ENCODE data around the gene PSMC3IP. TPM values are rescaled to one million over a fixed set of nuclear protein-coding genes. Genes with fewer than 3 reads are reported as not detected.

PSMC3IP gene
- total and polyA plus RNA-seq, 2 experiments from 2014 or later, result 18.5 to 29.5 TPM

DNA sequence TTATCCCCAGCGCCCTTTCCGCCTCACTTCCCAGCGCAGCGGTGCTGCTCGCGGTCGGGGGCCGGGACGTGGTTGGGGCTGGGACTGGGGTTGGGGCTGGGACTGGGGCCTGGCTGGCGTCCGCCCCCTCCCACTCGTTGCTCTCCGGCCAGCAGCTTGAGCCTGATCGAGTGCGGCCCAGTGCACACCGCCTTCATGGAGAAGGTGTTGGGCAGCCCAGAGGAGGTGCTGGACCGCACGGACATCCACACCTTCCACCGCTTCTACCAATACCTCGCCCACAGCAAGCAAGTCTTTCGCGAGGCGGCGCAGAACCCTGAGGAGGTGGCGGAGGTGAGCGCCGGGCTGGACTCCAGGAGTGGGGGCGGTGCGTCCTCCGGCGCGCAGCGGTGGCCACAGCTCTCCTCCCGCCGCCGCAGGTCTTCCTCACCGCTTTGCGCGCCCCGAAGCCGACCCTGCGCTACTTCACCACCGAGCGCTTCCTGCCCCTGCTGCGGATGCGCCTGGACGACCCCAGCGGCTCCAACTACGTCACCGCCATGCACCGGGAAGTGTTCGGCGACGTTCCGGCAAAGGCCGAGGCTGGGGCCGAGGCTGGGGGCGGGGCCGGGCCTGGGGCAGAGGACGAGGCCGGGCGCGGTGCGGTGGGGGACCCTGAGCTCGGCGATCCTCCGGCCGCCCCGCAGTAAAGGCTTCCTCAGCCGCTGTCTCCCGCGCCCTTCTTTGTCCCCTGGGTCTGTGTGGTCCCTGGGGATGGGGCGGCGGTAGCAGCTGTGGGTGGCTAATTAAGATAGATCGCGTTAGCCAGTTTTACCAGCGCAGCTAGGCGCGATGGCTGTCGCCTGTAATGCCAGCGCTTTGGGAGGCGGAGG is 23.0 kb downstream of the PSMC3IP start:
- Histone ChIP-seq H3K9me2 (ENCODE audit: insufficient read depth) (no peaks in the 10 kb centered on the region), H3K79me2 (replicated peaks; ENCODE audit: insufficient read depth) (no peaks in the 10 kb centered on the region), H2AFZ (peak overlapping the region; percentile 95), H3F3A (replicated peaks; ENCODE audit: low read depth) (no peaks in the 10 kb centered on the region; the same call in none of the 2 replicates), H3K4me2 (peak overlapping the region; percentile 92), H4K20me1 (replicated peaks; ENCODE audit: insufficient read depth) (peaks cover under 1% of the 10 kb centered on the region; the same call in 1 of the 2 replicates), H3K4me1 (ENCODE audit: insufficient read depth) (peaks cover 8% of the 10 kb centered on the region; the same call in 1 of the 2 replicates), H3K4me3 (peak overlapping the region; percentile 93), H3K27ac (ENCODE audit: low read depth) (peak overlapping the region; percentile 32; the same call in 1 of the 2 replicates), H3K36me3 (ENCODE audit: insufficient read depth) (no peaks in the 10 kb centered on the region), H3K27me3 (ENCODE audit: insufficient read depth) (no peaks in the 10 kb centered on the region)
- Mint-ChIP-seq H3K36me3 (ENCODE audit: low read depth) (no peaks in the 10 kb centered on the region; the same call in 2 of the 3 replicates), H3K27ac (peak overlapping the region; percentile 78; the same call in 1 of the 2 replicates), H3K27me3 (ENCODE audit: insufficient read depth, low read depth, poor library complexity) (peaks cover 20% of the 10 kb centered on the region), H3K4me3 (peak overlapping the region; percentile 87), H3K4me1 (peaks cover 18% of the 10 kb centered on the region), H3K9me3 (no peaks in the 10 kb centered on the region)
- DNase-seq (ENCODE audit: low spot score) (peak; percentile 96), ATAC-seq (peak; percentile 81)
- TF ChIP-seq ZNF462 (CRISPR knock-in tag; IDR thresholded peaks at IDR 0.05) (no peak), CTCF (conservative IDR thresholded peaks at IDR 0.05; ENCODE audit: low read depth in 2 of 2) (no peak; a peak in 1 of 4 replicates), JUNB (IDR thresholded peaks at IDR 0.05; ENCODE audit: unreplicated experiment) (no peak), EZH2 (IDR thresholded peaks at IDR 0.05; ENCODE audit: low read depth, unreplicated experiment) (no peak), NANOG (IDR thresholded peaks at IDR 0.05; ENCODE audit: borderline replicate concordance) (no peak), POLR2AphosphoS5 (IDR thresholded peaks at IDR 0.05; ENCODE audit: low read depth) (peak; percentile 95), CREB1 (CRISPR knock-in tag; IDR thresholded peaks at IDR 0.05; ENCODE audit: low read depth) (peak; percentile 90)
- TF ChIP-seq, protein P1, sequence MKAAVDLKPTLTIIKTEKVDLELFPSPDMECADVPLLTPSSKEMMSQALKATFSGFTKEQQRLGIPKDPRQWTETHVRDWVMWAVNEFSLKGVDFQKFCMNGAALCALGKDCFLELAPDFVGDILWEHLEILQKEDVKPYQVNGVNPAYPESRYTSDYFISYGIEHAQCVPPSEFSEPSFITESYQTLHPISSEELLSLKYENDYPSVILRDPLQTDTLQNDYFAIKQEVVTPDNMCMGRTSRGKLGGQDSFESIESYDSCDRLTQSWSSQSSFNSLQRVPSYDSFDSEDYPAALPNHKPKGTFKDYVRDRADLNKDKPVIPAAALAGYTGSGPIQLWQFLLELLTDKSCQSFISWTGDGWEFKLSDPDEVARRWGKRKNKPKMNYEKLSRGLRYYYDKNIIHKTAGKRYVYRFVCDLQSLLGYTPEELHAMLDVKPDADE (IDR thresholded peaks at IDR 0.05), result peak; percentile 63
